ENCODE measurements around the gene CTBP2.

The CTBP2 gene

GRCh38 chr10:125102246-125102645, 58.1 kb downstream of the CTBP2 start:
- DNase-seq = no peak

DNA sequence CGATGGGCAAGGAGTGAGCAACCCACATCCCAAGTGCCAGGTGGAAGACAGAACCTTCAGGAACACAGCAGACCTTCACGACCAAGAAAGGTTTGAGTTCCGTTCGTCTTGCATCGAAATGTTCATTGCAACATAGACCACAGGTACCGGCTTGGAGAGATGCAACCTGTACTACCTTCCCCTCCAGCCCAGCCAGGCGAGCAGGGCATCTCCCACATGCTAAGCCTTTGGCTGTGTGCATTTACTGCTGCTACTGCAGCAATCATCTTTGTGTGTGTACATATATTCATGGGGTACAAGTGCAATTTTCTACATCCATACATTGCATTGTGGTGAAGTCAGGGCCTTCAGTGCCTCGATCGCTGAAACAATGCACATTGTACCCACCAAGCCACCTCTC, 58.8 kb downstream of the CTBP2 start:
- DNase-seq = no peak

DNA sequence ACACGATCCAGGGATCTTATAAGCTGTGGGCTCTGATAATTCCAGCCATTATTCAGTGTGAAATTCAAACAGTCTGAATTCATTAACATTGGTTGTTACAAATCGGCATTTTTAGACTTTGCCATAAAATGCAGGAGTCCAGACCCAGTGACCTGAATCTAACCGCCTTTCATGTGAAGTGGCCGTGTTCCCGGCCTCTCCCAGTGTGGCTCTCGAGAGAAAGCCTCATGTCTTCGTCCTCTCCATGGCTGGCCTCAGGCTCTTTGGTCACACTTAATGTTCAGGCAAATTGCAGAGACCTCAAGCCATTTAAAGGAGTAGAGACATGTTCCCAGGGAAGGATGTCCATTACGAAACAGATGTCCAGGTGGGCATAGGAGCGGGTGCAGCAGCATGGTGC, 59.3 kb downstream of the CTBP2 start:
- DNase-seq = no peak

- no peak for DNase-seq
These were observed 62.8 kb downstream of the CTBP2 start for GRCh38 chr10:125097409-125098070.

DNA sequence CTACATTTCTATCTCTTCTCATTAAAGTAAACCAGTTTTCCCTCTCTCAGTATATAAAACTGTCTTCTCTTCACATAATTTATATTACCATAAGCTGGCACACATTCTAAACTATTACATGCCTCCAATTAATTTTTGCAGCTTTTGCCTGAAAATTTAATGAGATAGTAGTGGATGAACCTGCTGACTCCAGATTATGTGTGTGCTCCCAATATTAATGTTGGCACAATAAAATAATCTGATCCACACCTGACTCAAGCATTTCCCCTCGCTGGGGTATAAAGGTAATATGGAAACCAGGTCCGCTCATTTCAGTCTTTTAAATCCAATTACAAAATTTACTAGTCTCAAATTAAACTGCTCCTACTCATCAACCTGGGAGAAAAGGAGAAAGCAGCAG, 63.4 kb downstream of the CTBP2 start:
- DNase-seq = no peak

- DNase-seq = no peak
These were observed 64.0 kb downstream of the CTBP2 start for GRCh38 chr10:125096371-125096770.

DNA sequence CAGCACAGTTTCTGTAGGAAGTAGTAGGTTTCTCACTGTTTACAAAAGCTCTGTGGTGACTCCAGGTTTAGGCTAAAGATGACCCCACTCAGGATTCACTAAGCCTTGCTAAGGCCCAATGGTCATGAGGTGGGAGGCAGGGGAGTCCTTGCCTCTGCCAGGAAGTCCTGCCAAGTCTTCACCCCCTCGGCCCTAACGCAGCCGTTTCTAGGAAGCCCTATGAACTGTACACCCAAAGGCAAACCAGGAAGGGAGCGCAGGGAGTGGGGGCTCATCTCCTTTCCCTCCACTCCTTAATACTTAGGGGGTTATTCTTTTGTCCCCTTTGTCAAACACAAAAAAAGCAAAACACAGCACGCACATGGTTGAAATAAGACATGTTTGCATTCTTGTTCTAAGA, 64.6 kb downstream of the CTBP2 start:
- no peak for DNase-seq

DNA sequence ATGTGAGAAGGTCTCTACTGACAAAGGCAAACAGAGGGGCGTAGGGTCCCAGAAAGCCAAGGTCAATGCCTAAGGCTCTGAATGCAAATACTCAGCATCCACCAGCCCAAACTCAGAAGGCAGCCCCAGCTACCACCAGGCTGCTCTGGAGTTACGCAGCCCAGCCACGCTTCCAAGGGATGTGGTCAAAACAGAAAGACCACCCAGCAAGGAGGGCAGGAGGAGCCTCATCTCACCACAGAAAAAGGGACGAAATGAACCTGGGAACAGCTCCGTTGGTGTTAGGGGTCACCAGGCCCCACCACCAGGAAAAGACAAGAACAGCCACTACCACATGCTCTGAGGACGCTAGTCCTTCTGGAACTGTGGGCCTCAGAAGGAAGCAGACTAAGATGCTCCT, 65.1 kb downstream of the CTBP2 start:
- DNase-seq = no peak

- no peak for DNase-seq
These were observed 65.6 kb downstream of the CTBP2 start for GRCh38 chr10:125094806-125095205.

DNA sequence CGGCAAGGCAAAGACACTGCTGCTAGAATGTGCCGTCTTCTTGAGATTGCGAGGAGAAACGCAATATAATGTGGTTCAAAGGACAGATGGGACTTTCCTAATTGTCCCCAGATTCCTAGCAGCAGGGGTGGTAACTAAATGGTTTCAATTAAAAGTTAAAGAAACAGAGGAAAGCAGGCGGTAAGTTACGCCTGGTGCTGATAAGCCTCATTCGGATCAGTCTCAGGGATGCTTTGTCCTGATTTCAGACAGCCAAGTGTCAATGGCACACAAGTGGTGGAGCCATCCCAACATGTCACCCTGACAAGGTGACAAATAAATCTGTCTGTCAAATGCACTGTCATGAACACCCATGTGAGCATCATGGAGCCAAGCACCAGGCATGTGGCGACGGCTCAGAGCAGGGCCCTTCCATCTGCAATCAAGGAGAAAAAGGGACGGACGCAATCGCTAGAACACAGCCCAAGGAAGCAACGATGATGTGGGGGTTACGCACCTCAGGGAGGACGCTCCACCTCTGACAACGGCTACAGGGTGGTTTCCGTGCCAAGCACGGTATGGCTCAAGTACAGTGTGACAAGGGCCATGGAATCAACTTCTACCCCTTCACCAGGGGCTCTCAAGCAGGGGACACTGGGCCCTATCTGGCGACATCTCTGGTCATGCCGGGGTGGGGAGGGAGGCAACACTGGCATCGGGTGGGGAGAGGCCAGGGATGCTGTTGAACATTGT, 66.2 kb downstream of the CTBP2 start:
- no peak for DNase-seq

DNA sequence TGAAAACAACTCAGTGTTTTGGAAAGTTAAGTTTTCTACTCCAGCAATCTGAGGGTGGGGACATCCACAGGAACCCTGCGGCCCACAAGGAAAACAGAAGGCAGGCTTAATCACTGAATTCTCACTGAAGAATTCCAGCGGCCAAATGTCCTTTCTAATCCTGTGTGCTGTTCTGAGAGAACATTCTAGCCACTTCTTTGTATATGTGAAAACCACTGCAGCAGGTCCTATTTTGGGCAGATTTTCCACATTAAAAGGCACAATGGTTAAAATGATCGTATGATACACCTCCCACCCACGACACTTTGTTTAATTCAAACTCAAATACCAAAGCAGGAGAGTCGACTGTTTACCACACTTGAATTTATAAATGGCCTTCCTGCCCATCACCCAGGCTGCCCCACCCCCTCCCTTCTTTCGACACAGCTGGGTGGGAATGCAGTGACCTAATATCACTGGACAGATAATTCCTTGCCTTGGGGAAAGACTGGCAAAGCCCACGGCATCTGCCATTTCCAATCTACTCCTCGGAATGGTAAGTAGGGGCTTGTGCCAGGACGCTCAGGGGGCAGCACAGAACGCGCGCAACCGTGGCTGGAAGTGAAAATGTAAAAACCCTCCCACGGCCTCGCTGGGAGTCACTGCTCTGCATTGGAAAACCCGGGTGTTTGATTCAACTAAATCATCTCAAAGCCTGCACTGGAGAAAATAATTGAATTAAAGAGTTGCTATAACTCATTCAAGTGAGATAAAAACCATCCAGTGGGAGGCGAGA, 67.0 kb downstream of the CTBP2 start:
- DNase-seq = no peak

DNA sequence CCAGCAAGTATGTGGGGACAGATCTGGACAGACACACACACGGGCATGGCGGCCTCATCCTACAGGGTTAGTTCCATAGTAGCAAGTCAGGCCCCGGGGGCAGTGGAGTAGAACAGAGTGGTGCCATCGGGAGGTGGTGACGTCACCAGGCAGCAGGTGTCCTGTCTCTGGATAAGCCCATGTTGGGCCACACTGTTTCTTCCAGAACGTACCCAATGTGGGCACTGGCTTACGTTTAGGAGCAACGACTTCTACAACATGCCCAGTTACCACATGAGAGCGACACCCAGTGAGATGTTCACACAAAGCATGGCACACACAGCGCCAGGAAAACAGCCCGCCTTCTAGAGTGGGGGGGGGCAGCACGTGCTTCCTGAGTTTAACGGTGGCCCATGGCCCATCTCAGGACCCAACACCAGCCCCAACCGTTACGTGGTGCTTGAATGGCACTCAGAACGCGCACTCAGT, 67.8 kb downstream of the CTBP2 start:
- no peak for DNase-seq

DNA sequence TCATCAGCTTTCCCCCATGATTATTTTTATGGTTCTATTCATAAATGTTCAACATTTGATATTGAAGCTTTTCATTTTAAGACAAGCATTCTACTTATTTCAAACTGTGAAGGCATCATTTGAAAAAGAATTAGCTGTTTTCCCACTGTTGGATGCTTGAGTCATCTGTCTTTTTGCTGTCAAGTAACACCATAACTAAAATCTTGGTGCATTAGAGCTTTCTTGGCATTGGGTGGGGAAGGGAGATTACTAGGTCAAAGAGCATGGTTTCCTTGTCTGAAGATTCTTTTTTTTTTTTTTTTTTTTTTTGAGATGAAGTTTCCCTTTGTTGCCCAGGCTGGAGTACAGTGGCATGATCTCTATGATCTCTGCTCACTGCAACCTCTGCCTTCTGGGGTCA, 68.5 kb downstream of the CTBP2 start:
- DNase-seq = no peak

GRCh38 chr10:125089469-125089868, 70.9 kb downstream of the CTBP2 start:
- no peak for DNase-seq

GRCh38 chr10:125087897-125088215, 72.5 kb downstream of the CTBP2 start:
- no peak for DNase-seq

DNA sequence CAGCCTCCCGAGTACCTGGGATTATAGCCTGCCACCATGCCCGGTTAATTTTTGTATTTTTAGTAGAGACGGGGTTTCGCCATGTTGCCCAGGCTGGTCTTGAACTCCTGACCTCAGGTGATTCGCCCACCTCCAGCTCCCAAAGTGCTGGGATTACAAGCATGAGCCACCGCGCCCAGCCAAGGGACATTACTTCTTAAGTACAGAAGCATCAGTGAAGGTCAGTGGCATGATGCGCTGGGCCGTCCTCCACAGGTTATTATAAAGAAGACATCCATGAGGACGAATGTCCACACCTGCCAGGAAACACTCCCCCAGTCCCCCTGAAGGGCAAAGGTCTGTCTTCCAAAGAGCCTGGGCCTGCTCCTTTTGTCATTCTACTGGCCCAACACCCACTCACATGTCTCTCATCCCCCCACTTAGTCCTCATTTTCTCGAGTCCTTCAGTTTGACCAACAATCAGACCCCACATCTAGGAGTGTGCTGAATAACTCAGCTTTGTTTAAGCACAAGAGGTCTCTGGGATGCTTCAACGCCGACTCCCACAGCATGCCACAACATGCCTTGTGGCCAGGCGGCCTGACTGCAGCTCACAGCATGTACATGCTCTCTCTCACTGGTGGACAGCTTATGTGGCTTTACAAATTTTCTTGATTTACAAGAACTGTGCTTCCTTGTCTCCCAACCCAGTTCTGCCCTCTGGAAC, 73.0 kb downstream of the CTBP2 start:
- DNase-seq = no peak

DNA sequence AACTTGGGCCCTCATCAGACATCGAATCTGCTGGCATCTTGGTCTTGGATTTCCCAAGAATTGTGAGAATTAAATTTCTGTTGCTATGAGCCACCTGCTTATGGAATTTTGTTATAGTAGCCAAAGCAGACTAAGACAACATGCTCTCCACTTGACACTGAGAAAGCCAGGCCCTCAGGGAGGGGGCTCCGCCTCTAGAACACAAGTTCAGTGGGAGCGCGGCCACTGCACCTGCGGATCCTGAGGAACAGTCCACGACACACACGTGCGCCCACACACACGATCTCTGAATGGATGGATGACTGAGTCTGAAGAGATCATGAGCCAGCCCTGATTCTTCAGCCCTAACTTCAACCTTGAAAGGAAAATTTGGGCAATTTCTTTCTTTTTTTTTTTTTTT, 73.7 kb downstream of the CTBP2 start:
- DNase-seq = no peak

GRCh38 chr10:125085258-125086054, 74.9 kb downstream of the CTBP2 start:
- no peak for DNase-seq

GRCh38 chr10:125084614-125085257, 75.6 kb downstream of the CTBP2 start:
- DNase-seq = no peak

- no peak for DNase-seq
These were observed 76.2 kb downstream of the CTBP2 start for GRCh38 chr10:125084191-125084613.

- DNase-seq = no peak
These were observed 76.8 kb downstream of the CTBP2 start for GRCh38 chr10:125083576-125083920.

All from T-helper 9 cell (primary cell).